Measurements from ENCODE around the gene MOB2.

DNA sequence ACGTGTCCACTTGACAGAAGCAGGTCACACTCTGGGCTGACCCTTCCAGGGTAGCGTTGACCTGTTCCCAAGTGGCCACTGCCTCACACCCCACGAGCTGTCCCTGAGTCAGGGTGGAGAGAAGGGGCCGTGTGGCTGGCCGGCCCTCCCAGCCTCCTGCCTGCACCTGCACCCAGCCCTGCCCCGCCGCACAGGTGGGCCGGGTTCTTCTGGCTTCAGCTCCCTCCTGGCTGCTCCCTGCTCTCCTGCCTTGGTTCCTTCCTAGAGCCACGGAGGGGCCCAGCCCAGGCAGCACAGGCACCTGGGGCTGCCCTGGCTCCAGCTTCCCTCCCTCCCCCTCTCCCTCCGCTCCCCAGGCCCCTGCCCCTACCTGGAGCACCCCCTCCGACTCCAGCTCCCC lies 42.3 kb downstream of the MOB2 start:
- TF ChIP-seq, protein P1, sequence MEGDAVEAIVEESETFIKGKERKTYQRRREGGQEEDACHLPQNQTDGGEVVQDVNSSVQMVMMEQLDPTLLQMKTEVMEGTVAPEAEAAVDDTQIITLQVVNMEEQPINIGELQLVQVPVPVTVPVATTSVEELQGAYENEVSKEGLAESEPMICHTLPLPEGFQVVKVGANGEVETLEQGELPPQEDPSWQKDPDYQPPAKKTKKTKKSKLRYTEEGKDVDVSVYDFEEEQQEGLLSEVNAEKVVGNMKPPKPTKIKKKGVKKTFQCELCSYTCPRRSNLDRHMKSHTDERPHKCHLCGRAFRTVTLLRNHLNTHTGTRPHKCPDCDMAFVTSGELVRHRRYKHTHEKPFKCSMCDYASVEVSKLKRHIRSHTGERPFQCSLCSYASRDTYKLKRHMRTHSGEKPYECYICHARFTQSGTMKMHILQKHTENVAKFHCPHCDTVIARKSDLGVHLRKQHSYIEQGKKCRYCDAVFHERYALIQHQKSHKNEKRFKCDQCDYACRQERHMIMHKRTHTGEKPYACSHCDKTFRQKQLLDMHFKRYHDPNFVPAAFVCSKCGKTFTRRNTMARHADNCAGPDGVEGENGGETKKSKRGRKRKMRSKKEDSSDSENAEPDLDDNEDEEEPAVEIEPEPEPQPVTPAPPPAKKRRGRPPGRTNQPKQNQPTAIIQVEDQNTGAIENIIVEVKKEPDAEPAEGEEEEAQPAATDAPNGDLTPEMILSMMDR (conservative IDR thresholded peaks at IDR 0.05; ENCODE audit: low read length): no peak
- TF ChIP-seq EZH2phosphoT487 (IDR thresholded peaks at IDR 0.05; ENCODE audit: borderline replicate concordance): no peak
